NCI-H1436 treated with DMSO at 0.1 percent for 48 hours (cell line): ENCODE data around the gene RUVBL1.

Source experiments
- DNase-seq: peaks from one replicate; lab custom pipeline; 2025; lab: John Stamatoyannopoulos, UW

RUVBL1 gene

DNA sequence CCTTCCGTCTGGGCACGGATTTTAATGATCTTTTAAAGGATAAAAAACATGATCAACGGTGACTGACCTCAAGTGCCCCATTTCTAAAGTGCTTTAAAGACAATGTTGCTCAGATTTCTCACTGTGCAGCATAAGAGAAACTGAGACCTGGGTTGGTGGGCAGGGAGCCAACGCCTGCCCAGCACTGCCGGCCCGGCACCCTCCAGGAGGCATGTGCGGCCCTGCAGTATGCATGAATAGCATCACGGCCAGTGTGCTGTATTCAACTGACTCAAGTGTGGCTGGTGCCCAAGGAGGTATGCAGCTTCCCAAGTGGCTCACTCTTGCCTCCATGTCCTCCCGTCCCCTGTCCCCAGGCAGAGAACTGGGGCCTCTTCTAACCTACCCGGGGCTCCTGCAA lies 41.1 kb downstream of the RUVBL1 start:
- DNase-seq, result no peak

DNA sequence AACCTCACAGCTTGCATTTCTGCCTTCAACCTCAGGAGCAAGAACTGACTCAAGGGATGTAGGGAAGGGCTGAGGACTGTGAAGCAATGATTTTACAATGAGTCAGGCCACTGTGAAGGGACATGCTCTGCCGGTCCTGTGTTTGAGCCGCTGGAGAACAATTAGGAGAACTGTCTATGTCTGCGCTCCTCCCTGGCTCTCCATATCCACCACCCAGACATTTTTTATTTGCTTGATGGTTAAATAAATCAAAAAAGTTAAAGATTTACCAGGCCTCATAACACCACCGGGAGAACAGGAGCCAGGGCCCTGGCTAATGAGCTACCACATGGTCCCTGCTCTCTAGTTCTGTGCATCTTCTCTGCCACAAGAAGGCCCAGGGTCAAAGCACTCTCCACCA lies 41.8 kb downstream of the RUVBL1 start:
- no peak for DNase-seq

DNA sequence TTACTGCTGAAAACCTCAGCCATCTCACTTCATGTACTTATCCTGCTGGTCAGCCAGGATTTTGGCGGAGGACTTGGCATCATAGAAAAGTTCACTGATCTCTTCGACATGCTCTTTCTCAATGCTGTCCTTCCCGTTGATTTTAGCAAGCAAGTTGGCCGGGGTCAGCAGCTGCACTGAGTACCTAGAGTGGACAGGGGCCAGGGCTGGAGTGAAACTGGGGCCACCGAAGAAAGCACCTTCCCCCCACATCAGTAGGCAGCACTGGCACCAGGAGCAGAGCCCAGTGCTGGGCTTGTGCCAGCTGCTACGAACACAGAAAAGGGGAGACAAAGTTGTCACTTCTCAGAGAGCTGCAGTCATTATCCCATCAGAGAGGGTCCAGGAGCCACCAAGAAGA lies 42.4 kb downstream of the RUVBL1 start:
- no peak for DNase-seq

DNA sequence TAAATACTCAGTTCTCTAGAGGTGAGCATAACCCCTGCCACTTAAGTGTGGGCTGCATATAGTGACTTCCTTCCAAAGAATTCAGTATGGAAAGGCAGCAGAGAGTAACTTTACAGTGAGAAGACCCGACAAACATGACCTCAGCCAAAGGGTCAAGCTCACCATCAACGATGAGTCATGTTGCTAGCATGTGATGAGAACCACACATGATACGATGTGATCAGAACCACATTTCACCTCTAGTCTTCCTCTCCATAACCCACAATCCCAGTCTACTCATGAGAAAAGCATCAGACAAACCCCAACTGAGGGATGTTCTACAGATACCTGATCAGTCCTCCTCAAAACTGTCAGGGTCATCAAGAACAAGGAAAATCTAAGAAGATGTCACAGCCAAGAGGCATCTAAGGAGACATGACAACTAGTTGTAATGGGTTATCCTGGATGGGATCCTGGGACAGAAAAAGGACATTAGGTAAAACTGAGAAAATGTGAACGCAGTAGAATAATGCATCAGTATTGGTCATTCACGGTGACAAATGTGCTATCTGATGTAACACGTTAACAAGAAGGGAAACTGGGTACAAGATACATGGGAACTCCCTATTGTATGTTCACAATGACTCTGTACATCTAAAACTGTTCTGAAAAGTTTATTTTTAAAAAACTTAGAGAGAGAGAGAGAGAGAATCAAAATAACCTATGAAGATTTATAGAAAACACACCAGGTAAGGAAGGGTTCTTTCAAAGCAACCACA lies 43.1 kb downstream of the RUVBL1 start:
- no peak for DNase-seq

DNA sequence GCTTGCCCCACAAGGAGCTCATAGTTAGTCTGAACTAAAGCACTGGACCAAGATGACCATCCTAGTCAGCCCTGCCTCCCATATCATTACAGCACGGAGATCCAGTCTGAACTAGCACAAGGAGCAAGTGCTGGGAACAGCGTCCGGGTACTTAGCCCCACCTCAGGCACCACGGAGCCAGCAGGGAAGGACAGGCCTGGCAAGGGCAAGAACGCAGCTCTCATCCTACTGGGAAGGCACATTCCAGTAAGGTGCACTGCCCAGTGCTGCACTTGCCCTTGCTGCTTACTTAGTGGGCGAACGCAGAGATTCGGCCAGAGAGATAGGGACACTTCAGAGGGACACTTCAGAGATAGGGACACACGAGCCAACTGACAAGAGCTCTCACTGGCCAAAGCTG lies 43.8 kb downstream of the RUVBL1 start:
- no peak for DNase-seq

DNA sequence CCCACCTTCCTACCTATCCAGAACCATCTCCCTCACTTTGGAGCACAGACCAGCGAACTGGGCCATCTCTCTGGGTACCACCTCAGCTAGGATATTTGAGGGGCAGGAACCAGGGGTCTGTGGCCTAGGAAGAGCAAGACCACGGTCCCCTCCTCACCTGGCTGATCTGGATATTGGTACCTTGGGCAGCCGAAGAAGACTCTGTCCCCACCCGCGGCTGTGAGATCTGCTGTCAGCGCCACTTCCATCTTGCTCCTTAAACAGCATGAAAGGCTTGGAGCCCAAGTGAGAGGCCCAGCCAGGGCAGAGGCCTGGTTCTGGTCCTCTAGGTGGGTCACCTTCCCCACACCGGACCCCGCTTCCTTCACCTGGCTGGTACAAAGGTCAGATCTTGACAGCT lies 44.7 kb downstream of the RUVBL1 start:
- DNase-seq, result no peak

DNA sequence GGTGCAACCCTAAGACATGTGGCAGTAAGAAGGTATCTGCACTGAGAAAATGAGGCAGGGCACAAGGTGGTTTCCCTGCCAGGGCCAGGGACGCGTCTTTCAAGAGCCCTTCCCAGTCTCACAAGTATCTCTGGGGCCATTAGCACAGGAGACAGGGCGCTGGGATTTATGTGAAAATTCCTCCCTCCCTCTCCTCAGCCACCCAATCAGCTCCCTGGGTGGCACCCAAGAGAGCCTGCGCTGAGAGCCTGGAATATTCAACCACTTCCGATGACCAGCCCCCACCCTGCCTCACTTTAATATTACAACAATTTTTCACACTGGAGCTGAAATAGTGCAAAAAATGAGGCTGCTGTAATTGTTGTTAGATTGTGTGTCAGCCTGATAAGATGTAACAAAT lies 45.3 kb downstream of the RUVBL1 start:
- no peak for DNase-seq

DNA sequence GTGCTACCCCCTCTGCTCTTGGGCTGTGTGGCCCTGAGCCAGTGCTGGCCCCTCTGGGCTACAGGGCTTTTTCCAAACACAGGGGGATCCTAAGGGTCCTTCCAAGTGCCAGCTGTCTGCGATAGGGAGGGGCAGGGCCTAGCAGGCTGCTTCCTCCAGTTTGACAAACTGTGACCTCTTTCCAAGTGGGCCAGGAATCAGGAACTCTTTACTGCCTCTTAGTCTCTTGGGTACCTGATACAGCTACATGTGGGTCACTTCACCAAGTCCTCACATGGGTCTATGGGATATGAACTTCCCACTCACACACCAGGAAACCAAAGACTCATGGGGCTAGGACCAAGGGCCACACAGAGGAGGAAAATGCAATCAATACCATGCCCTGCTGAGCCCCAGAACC lies 45.9 kb downstream of the RUVBL1 start:
- DNase-seq, result no peak

DNA sequence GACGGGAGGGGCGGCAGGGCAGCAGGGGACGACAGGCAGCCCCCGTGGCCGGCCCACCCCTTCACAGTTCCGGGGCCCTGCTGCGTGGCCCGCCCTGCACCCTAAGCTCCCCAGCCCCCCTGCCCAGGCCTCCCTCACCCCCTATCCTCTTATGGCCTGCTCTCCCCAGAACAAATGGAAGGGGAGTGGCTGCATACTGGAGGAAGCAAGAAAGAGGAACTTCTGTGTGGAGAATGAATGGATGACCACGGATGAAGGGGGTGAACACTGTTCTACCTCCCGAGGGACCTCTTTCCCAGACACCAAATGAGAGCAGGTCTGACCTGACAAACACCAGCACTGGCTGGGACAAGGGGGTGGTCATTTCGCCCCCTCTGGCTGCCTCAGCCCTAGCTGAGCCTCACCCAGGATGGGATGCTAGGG lies 46.4 kb downstream of the RUVBL1 start:
- no peak for DNase-seq

DNA sequence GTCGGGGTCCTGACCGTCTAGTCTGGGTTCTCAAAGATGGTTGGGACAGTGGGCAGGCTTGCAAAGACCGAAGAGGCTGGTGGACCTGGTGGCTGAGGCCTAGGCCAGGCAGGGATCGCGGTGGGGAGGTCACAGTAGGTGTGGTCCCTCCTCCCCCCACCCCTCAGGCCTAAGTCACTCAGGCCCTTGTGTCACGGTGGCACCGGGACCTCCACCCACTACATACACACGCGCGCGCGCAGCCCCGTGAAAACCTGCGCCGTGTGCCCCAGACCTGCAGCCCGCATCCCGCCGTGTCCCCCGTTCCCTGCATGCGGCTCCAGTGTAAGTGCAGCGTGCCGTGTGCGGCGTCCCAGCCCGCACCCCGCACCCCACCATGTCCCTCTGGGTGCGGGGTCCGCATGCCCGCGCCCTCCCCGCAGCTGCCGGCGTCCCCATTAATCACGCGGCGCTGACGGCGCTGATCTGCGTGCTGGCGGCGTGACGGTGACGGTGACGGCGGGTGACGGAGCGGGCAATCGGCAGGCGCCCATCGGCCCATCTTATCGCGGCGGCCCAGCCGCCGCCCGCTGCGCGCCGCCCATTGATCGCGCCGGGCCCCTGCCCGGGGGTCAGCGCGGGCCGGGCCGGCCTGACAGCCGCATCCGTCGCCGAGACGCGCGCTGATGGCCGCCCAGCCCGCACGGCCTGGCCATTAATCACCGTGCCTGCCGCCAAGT lies 47.0 kb downstream of the RUVBL1 start:
- no peak for DNase-seq

DNA sequence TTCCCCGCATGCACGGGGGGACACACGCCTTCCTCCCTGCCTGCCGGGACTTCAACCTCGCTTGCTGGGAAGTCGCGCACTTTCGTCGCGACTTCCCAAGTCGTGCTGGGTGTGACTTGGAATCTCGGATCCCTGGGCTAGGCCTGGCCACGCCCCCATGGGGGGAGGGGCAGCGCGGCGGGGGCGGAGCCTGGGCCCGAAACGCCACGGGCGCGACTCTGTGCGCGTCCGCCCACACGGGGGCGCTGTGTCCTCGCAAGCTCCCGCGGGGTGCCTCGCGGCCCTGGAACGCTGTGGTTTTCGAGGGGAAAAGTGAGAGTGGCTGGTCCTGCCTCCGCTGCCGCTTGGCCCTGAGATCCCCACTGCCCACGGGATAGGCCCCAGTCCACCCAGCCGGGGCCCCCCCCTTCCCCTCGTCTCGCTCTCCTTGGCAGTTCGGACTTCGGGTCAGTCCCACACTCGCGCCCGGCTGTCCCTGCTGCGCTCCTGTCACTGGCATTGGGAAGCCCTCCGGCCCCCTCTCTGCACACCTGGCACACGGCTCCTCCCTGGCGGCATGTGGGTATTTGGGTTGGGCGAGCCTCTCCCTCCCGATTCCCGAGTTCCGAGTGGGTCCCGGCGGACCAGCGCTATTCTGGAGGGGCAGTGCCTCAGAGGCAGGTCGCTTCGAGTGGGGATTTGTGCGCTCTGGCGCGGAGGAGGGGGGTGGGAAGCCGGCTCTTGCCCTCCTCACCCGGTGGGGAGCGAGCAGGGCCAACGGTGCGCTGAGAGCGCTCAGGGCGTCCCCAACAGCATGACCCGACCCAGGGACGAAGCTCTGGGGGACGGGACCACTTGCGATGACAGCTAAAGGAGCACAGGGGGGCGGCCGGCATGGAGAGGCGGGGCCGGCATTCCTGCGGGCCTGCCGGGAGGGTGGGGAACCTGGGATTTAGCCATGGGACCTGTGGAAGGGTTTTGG lies 47.8 kb downstream of the RUVBL1 start:
- DNase-seq, result no peak

DNA sequence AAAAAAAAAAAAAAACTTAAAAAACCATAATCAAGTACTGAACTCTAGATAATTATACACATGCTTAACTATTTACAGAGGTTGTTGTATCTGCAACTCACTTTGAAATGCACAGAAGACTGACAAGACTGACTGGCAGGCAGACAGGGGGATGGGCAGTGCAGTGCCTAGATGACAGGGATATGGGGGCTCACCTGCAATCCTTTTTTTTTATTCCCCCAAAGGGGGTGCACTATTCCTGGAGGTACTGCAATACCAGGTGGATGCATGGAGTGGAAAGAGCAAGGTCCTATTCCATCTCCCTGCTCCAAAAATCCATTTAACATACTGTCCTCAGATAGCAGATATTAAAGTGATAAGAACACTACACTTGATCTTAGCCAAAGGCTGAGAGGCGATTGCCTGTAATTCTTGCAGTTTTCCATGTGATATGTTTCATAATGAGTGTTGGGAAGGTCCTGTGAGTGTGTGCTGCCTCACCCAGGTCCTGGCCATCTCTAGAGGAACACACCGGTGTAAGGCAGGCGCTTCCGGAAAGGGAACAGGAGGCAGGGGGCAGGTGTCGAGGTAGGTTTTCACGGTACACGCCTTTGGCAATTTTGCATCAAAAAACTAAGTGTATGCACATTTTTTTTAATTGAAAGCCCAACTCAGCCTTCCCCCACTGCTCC lies 48.6 kb downstream of the RUVBL1 start:
- no peak for DNase-seq

DNA sequence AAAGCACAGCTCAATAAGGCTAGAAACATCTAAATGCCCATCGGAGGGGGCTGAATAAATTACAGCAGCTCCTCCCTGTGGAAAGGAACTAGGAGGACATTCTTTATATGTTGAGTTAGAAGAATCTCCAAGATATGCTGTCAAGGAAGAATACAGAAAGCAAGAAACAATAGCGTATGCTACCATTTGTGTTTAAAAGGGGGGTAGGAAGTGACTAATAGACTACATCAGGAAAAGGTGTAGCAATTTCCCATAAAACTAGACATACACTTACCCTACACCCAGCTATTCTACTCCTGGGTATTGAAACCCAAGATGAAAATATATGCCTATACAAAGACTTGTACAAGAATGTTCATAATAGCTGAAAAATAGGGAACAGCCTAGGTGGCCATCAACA lies 49.8 kb downstream of the RUVBL1 start:
- DNase-seq, result no peak

DNA sequence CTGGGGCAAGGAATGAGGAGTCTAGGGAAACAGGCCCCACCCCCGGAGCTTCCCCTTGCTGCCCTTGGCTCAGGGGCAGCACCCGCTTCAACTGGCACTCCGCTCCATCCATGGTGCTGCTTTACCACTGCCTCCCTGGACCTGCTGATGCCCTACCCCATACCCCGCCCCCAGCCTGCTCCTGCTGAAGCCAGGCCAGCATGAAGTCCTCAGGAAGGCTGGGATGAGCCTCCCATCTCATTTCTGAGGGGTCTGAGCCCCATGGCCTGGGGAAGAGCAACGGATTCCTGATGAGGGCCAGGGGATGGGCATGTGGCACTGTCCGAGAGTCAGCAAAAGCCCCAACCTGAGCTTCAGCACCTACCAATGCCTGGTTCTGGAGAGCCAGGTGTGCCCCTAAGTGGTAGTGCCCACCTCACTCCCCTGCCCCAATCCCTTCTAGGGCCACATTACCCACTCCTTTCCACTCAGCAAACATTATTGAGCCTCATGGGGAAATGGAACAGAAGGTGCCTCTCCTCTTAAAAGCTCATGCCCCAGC lies 50.4 kb downstream of the RUVBL1 start:
- no peak for DNase-seq

DNA sequence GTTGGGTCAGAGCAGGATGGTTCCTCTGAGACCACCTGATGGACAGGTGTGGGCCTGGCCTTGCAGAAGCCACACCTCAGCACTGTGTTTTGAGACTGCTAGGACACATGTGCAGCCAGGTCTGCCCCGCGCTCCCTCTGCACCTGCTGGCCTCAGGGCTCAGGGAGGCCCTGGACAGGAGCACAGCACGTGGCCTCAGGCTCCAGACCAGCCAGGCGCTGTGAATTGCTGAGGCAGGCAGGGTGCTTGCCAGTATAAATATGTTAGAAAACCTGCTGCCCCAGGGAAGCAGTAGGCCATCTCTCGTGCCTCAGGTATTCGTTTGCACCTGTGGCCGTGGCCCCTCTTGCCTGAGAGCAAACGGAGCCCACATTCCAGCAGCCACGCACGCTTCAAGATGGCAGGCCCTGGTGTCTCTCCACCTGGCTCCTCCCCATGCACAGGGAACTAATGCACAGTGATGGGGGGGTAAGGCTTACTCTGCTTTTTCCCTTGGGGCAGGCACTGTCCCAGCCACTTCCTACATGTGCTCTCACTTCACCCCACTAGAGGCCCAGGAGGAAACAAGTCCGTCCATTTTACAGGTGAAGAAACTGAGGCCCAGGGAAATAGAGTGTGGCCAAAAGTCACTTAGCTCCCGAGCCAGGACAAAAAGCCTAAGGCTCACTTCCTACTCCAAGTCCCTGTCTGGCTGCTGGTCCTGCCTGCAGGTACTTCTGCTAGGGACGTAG lies 51.0 kb downstream of the RUVBL1 start:
- DNase-seq, result no peak

DNA sequence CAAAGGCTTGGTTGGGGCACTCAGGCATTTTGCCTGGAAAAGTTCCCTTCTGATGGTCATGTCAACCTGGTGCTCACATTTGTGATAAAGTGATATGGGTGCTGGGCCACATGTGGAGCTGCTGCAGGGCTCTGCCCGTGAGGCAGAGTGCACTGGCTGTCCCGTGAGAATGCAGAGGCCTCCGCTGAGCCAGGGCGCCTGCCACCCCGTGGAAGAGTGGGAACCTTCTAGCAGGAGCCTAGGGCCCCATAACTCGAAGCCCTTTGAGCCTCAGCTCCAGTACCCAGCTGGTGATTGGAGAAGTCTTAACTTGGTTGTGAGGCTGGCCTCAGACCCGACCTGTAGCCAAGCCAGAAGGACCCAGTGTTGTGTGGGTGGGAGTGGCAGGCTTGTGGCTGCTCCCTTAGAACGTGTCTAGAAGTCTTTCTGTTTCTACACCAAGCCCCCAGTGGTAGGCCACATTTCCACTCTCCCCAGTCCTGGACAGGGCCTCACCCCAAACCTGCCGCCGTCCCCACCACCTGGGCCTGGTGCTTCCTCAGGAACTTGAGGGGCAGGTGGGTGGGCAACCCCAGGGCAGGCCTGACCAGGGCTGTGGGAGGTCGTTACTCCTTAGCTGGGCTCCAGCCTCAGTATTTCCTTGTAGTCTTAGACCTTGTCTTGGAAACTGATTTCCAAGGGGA lies 51.7 kb downstream of the RUVBL1 start:
- DNase-seq, result no peak

DNA sequence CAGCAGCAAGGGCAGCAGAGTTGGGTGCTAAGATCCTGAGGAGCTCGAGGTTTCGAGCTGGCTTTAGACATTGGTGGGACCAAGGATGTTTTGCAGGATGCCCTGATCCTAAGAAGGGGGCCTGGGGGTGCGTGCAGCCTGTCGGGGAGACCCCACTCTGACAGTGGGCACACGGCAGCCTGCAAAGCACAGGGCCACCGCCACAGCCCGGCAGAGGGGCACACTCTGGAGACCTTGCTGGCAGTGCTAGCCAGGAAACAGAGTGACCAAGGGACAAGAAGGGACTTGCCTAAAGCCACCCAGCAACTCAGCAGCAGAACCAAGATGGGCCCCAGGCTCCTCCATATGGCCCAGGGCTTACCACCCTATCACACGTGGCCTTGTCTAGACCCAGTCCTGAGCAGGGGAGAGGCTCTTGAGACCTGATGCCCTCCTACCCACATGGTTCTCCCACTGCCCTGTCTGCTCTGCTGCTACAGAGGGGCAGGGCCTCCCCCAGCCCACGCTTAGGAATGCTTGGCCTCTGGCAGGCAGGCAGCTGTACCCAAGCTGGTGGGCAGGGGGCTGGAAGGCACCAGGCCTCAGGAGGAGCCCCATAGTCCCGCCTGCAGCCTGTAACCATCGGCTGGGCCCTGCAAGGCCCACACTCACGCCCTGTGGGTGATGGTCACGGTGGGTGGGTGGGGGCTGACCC lies 52.6 kb downstream of the RUVBL1 start:
- DNase-seq, result no peak

DNA sequence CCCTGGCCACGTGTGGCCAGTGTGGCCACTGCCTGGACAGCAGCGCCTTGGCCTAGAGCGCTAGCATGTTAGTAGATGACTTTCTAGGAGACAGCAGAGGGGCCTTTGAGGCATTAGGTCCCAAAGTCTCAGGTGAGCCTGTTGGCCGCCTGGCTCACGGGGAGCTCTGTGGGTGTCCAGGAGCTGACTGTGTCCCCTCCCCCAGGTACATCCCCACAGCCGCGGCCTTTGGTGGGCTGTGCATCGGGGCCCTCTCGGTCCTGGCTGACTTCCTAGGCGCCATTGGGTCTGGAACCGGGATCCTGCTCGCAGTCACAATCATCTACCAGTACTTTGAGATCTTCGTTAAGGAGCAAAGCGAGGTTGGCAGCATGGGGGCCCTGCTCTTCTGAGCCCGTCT lies 54.3 kb downstream of the RUVBL1 start:
- no peak for DNase-seq

DNA sequence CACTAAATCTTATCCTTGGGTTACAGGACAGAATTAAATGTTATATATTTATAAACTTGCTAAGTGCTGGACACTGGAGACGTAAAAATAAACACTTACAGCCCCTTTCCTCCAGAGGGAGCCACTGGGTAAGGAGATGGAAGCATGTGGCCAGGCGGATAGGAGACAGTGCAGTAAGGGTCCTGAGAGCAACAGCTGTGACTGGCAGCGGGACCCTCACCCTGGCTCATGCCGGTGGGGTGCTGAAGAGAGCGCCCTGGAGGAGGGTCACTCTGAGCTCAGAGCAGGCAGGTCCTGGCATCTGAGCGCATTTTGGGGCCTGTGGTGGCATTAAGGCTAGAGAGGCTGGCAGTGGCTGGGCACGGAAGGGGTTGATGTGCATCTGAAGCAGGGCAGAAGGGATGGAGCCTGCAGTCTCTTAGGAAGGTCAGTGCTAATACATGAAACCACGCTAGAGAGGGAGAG lies 55.4 kb downstream of the RUVBL1 start:
- no peak for DNase-seq

DNA sequence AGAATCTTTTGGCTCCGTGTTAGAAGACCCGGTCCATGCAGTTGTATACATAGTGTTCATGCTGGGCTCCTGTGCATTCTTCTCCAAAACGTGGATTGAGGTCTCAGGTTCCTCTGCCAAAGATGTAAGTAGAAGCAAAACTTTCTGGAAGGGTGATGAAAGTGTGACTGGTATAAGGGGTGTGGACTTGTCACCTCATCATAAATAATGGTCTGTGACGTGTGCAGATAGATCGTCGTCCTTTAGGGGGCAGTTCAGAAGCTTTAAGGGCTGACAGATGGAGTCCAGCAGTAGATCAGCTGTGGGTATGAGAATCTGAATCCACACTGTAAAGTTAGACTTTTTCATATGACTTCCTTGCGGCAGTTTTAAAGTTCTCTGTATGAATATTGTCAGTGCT lies 56.1 kb downstream of the RUVBL1 start:
- DNase-seq, result no peak
